HG03108 (cell line): ENCODE measurements around the gene TGIF2.
"Not testable (repeated sequence)": the region's sequence is repeated elsewhere in the genome, so short reads cannot be mapped to it uniquely, and the experiment has no call there.

Experiments
- ATAC-seq: cut with Tn5 transposase; IDR thresholded peaks from one replicate; pipeline ENCODE4 v1.9.1; 2021; ENCODE audit warnings: moderate library complexity; ENCODE audit not compliant: unreplicated experiment

TGIF2 gene

GRCh38 chr20:36546111-36546736, 27.2 kb upstream of the TGIF2 start:
- no peak for ATAC-seq

GRCh38 chr20:36547186-36548005, 26.0 kb upstream of the TGIF2 start:
- ATAC-seq, result no peak

- no peak for ATAC-seq
These were observed 25.4 kb upstream of the TGIF2 start for GRCh38 chr20:36548006-36548315.

- no peak for ATAC-seq
These were observed 24.4 kb upstream of the TGIF2 start for GRCh38 chr20:36548704-36549627.

- ATAC-seq, result no peak
These were observed 23.8 kb upstream of the TGIF2 start for GRCh38 chr20:36549628-36549941.

GRCh38 chr20:36549942-36550789, 23.2 kb upstream of the TGIF2 start:
- no peak for ATAC-seq

- no peak for ATAC-seq
These were observed 22.6 kb upstream of the TGIF2 start for GRCh38 chr20:36550790-36551299.

GRCh38 chr20:36555248-36555647, 18.1 kb upstream of the TGIF2 start:
- ATAC-seq, result no peak

GRCh38 chr20:36562724-36563123, 10.7 kb upstream of the TGIF2 start:
- ATAC-seq, result no peak

- no peak for ATAC-seq
These were observed 10.0 kb upstream of the TGIF2 start for GRCh38 chr20:36563374-36563773.

GRCh38 chr20:36564078-36564725, 9.2 kb upstream of the TGIF2 start:
- ATAC-seq, result not testable (repeated sequence)

- not testable (repeated sequence) for ATAC-seq
These were observed 8.7 kb upstream of the TGIF2 start for GRCh38 chr20:36564726-36565121.

GRCh38 chr20:36565520-36565919, 7.9 kb upstream of the TGIF2 start:
- ATAC-seq, result no peak

GRCh38 chr20:36569847-36570429, 3.5 kb upstream of the TGIF2 start:
- no peak for ATAC-seq

GRCh38 chr20:36571564-36572504, 1.6 kb upstream of the TGIF2 start:
- ATAC-seq, result no peak

GRCh38 chr20:36572701-36573102, 695 bp upstream of the TGIF2 start:
- peak; percentile 6 for ATAC-seq

GRCh38 chr20:36573798-36574365, 485 bp downstream of the TGIF2 start:
- no peak for ATAC-seq

GRCh38 chr20:36574366-36575135, 1.2 kb downstream of the TGIF2 start:
- no peak for ATAC-seq
